ENCODE measurements around the gene MCRIP1.
"Not testable (repeated sequence)": the region's sequence is repeated elsewhere in the genome, so short reads cannot be mapped to it uniquely, and the experiment has no call there.

The MCRIP1 gene

GRCh38 chr17:81840826-81841778 lies 8.0 kb upstream of the MCRIP1 start:
- DNase-seq (ENCODE audit: low read depth), result no peak

DNA sequence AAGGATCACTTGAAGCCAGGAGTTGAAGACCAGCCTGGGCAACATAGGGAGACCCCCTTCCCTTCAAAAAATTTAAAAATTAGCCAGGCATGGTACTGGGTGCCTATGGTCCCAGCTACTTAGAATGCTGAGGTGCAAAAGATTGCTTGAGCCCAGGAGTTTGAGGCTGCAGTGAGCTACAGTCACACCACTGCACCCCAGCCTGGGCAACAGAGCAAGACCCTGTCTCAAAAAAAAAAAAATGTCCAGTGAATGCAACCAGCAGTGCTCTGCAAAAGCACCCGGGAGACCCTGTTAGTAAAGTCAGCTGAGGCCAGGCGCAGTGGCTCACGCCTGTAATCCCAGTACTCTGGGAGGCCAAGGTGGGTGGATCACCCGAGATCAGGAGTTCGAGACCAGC lies 7.0 kb upstream of the MCRIP1 start:
- DNase-seq (ENCODE audit: low read depth), result not testable (repeated sequence)

DNA sequence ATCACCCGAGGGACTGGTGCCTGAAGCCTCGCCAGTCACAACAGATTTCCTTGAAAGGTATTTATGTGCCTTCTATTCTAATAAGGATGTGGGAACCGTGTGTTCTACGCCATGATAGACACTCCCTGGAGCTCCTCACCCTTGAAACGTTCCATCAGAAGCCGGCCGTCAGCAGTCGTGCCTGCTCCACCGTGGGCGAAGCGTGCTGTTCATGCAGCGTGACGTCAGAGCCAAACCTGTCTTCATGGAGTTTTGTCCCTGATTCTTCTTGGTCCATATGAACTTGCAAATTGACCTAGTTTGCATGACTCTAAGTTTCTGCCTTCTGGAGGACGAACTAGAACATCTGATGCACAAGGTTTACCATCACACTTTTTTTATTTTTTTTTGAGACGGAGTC lies 6.2 kb upstream of the MCRIP1 start:
- DNase-seq (ENCODE audit: low read depth), result no peak

DNA sequence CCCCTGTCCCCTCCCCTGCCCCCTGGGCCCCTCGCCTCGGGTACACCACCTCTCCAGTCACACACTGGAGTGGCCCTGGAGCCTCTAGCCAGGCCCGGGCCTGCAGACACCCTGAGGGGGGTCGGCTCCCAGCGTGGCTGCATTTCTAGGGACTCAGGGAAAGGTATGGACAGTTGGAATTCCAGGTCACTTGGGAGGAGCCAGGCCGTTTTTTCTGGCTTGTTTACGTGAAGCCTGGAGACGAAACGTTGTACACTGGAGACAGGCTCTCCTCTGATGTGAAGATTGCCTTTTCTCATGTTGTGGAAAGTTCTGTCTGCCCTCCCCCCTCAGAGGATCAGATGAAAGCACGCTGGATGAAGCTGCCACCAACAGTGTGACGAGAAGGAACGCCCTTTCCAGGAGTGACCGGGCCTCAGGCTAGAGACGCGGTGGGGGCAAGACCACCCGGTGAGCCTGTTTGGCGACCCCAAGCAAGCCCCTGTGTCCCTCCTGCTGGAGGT lies 5.7 kb upstream of the MCRIP1 start:
- DNase-seq (ENCODE audit: low read depth), result no peak

DNA sequence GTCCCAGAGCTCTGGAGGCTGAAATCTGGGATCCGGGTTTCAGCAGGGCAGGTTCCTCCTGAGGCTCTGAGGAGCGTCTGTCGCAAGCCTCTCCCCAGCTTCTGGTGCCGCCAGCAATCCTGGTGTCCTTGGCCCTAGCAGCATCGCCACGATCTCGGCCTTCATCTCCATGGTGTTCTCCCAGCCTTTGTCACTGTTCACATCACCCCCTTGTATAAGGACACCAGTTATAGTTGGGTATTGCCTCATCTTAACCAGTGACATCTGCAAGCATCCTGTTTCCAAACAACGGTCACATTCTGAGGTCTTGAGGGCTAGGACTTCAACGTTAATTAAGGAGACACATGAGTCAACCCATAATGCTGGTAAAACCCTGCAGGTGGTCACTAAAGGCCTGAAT lies 4.5 kb upstream of the MCRIP1 start:
- no peak for DNase-seq (ENCODE audit: low read depth)

GRCh38 chr17:81834831-81835267 lies 1.8 kb upstream of the MCRIP1 start, which contains the start of gene PPP1R27:
PPP1R27 (minus strand) TSS chr17:81835050; CDS start chr17:81834953, 97 bp downstream.
- no peak for DNase-seq (ENCODE audit: low read depth)

DNA sequence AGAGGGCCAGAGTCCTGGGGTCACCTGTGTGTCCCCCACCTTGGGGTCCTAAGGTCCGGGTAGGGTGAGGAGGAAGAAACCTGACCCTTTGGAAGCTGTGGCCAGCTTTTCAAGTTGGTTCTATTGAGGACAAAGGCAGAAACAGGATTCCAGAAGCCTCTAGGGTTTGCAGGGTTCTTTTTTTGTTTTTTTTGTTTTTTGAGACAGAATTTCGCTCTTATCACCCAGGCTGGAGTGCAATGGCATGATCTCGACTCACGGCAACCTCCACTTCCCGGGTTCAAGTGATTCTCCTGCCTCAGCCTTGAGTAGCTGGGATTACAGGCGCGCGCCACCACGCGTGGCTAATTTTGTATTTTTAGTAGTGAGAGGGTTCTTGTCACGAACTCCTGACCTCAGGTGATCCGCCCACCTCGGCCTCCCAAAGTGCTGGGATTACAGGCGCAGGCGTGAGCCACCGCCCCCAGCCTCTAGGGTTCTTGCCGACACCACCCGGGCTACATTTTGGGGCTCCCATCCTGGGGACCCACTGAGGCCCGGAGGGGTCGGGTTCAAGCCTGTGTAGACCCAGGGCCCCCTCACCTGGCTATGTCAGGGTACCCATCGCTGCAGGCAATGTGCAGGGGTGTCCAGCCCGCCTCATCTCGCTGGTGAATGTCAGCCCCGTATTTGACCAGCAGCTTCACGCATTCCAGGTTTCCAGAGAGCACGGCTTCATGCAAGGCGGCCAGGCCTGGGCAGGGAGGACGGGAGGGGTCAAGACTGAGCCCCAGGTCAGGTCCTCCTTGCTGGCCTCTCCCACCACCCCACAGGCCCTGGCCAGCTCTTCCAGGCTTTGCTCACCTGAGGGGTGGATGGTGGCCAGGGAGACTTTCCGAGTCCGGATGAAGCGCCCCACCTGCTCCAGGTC lies 1.1 kb upstream of the MCRIP1 start:
- DNase-seq (ENCODE audit: low read depth), result no peak

DNA sequence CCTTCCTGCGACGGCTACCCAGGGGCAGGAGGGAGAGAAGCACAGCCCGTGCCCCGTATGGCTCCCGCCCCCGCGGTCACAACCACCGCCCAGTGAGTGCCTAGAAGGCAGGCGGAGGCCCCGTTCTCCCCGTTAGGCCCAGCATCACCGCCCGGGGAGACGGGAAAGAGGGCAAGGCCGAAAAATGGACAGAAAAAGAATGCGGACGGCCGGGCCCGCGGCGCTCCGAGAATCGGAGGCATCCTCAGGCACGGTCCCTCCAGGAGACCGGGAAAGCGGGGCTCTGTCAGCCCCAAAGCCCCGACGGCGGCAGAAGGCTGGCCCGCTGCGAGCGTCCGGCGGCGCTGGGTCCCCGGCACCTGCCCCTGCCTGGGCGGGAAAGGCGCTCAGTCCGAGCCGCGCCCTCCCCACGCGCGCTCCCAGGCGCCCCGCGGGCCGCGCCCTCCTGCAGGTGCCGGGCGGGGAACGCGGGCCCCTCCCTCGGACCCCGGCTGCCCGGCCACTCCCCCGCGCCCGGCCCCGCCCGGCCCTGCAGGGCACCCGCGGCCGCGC lies 407 bp downstream of the MCRIP1 start:
- no peak for DNase-seq (ENCODE audit: low read depth)

GRCh38 chr17:81831957-81832607 lies 1.0 kb downstream of the MCRIP1 start:
- DNase-seq (ENCODE audit: low read depth), result no peak

DNA sequence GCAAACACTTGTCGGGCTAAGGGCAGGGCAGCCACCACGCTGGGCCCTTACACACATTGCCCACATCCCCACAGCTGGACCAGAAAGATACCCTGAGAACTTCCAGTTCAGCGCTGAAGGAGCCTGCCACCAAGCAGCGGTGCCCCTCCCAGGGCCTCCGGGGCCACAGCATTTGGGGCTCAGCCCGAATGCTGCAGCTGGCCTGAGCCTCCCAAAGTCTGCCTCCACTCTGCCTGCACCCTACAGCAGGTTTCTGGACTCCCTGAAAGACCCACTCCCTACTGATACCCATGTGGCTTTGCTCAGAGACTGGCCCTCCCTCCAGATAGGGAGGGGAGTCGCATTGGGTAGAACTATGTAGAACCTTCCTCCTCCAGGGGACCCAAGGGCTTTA lies 1.5 kb downstream of the MCRIP1 start:
- DNase-seq (ENCODE audit: low read depth), result no peak

DNA sequence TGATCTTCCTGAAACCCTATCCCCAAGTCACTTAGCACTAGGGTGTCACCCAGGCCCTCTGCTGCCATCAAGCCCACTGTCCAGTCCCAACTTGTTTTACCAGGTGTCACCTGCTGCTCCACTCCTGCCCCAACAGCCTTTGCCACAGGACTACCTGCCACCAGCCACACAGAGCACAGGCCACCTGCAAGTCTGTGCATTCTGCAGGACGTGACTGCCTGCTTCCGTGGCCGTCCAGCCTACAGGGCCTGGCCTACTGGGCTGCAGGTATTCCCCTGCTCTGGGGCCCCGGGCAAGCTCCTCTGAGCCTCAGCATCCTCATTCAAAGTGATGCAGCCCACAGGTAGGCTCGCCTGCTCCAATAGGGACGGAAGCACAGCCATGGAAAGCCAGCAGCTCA lies 3.2 kb downstream of the MCRIP1 start:
- no peak for DNase-seq (ENCODE audit: low read depth)

- DNase-seq (ENCODE audit: low read depth), result no peak
These were observed 4.4 kb downstream of the MCRIP1 start for GRCh38 chr17:81828656-81829055.

GRCh38 chr17:81825841-81826466 lies 7.1 kb downstream of the MCRIP1 start:
- no peak for DNase-seq (ENCODE audit: low read depth)

- no peak for DNase-seq (ENCODE audit: low read depth)
These were observed 8.5 kb downstream of the MCRIP1 start for GRCh38 chr17:81824595-81824994.

DNA sequence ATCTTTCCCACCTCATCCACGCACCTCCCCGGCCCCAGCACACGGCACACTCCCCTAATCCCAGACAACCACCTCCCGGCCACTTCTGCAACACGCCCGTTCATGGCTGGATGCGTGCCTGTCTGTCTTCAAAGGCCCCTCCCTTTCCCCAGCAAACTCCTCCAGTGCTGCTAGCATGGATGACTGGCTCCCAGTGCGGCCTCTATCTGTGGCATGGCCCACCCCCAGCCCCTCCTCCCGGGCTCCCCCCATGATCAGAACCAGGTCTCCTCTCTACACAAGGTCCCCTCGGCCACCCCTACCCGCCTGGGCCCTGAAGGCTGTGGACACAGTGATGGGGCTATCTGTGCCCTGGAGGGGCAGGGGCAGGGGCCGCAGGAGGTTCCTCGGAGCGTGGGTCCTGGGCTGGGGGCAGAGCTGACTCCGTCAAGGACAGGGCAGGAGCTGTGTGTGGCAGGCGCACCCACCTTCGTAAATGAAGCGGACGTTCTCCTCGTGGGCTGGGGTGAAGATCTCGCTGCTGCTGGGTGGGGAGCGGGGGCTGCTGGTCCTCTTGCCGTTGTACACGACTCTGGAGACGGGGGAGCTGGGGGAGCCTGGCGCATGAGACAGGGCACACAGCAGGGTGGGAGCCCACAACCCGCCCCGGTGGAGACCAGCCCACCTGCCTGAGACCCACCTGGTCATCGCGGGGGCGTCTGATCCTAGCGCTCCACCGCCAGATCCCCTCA lies 9.1 kb downstream of the MCRIP1 start:
- no peak for DNase-seq (ENCODE audit: low read depth)

- no peak for DNase-seq (ENCODE audit: low read depth)
These were observed 9.9 kb downstream of the MCRIP1 start for GRCh38 chr17:81822996-81823819.

GRCh38 chr17:81822312-81822637 lies 10.8 kb downstream of the MCRIP1 start:
- DNase-seq (ENCODE audit: low read depth), result no peak

GRCh38 chr17:81821603-81822311 lies 11.3 kb downstream of the MCRIP1 start:
- DNase-seq (ENCODE audit: low read depth), result no peak

- no peak for DNase-seq (ENCODE audit: low read depth)
These were observed 11.9 kb downstream of the MCRIP1 start for GRCh38 chr17:81821147-81821546.

Measured in GM04503 (cell line).